Prostate gland (tissue), 2 donors: Measurements from ENCODE around the gene APLF.

ENCODE experiments used
- CTCF ChIP-seq, 4 experiments: fragments of 200-600 bp in 2 of 4; fragments of 450-650 bp in 2 of 4; sonication (generic) in 2 of 4; IDR thresholded peaks; 1 replicate in 3 of 4; 2 replicates in 1 of 4; pipeline ENCODE4 v1.5.1; 2016 to 2019; ENCODE audit warnings: antibody characterized with exemption in 4 of 4, mild to moderate bottlenecking in 2 of 4, moderate library complexity in 2 of 4
- POLR2A ChIP-seq: fragments of 450-650 bp; IDR thresholded peaks from one replicate; pipeline ENCODE4 v1.6.1; 2016; ENCODE audit warnings: antibody characterized with exemption, mild to moderate bottlenecking

- TF ChIP-seq POLR2A (no peak), CTCF (IDR thresholded peaks at IDR 0.05) (no peak)
Measured at GRCh38 chr2:68568116-68568515, 100.7 kb downstream of the APLF start.
